Mesothelial cell of epicardium (in vitro differentiated cells): ENCODE measurements around the gene RIN2. TPM values are rescaled to one million over a fixed set of nuclear protein-coding genes. Genes with fewer than 3 reads are reported as not detected.
A peak's percentile ranks its signal among the peaks of the same experiment; 100 is the strongest.

Experiments
- DNase-seq, 2 experiments: peaks; one replicate each; pipeline ENCODE4 v3.0.0; 2021; ENCODE audit warnings: low spot score in 2 of 2; ENCODE audit not compliant: unreplicated experiment in 2 of 2
- H3K27ac Mint-ChIP-seq: 2 replicates; pipeline ENCODE4 v1.8.0; 2021; ENCODE audit warnings: mixed read lengths
- H3K27me3 Mint-ChIP-seq: 2 replicates; pipeline ENCODE4 v1.8.0; 2021; ENCODE audit warnings: low read depth, mixed read lengths
- H3K36me3 Mint-ChIP-seq: 2 replicates; pipeline ENCODE4 v1.8.0; 2021; ENCODE audit warnings: mixed read lengths
- H3K4me1 Mint-ChIP-seq: 2 replicates; pipeline ENCODE4 v1.8.0; 2021; ENCODE audit warnings: mixed read lengths
- H3K4me3 Mint-ChIP-seq: 2 replicates; pipeline ENCODE4 v1.8.0; 2021; ENCODE audit warnings: mild to moderate bottlenecking, moderate library complexity, mixed read lengths
- H3K9me3 Mint-ChIP-seq: 2 replicates; pipeline ENCODE4 v1.8.0; 2021; ENCODE audit warnings: mixed read lengths
- CTCF ChIP-seq: fragments of 200-600 bp; sonication (generic); IDR thresholded peaks from one replicate; pipeline ENCODE4 v1.5.0; 2021; ENCODE audit warnings: antibody characterized with exemption; ENCODE audit not compliant: unreplicated experiment
- total RNA-seq: library from RNA; stranded (reverse); gene quantifications from 3 replicates; pipeline ENCODE4 v1.2.1, GENCODE V29; 2021

RIN2 gene
- total RNA-seq, 1 donor from 2014 or later, result 59.4 TPM

- peak overlapping the region; percentile 95 for H3K27ac Mint-ChIP-seq
- peaks cover 9% of the 10 kb centered on the region for H3K36me3 Mint-ChIP-seq
- H3K4me1 Mint-ChIP-seq, result peaks cover 50% of the 10 kb centered on the region
- no peaks in the 10 kb centered on the region for H3K9me3 Mint-ChIP-seq
- TF ChIP-seq CTCF, result no peak
- H3K4me3 Mint-ChIP-seq, result peak overlapping the region; percentile 92
- DNase-seq, result peak in 1 of 2 experiments; percentile 62
- no peaks in the 10 kb centered on the region for H3K27me3 Mint-ChIP-seq
Observed at GRCh38 chr20:19758501-19759331, 658 bp downstream of the RIN2 start.

GRCh38 chr20:19760371-19760721 lies 2.3 kb downstream of the RIN2 start:
- Mint-ChIP-seq H3K4me3 (no peak overlapping the region), H3K4me1 (peaks cover 57% of the 10 kb centered on the region), H3K9me3 (no peaks in the 10 kb centered on the region), H3K36me3 (peaks cover 9% of the 10 kb centered on the region), H3K27ac (peak overlapping the region; percentile 70), H3K27me3 (no peaks in the 10 kb centered on the region)
- no peak for DNase-seq
- TF ChIP-seq CTCF, result no peak

GRCh38 chr20:19761326-19761725 lies 3.3 kb downstream of the RIN2 start:
- Mint-ChIP-seq H3K27ac (peak overlapping the region; percentile 58), H3K27me3 (no peaks in the 10 kb centered on the region), H3K36me3 (peaks cover 9% of the 10 kb centered on the region), H3K4me3 (no peak overlapping the region), H3K9me3 (no peaks in the 10 kb centered on the region), H3K4me1 (peaks cover 56% of the 10 kb centered on the region)
- TF ChIP-seq CTCF, result no peak
- DNase-seq, result no peak

- Mint-ChIP-seq H3K4me1 (peaks cover 56% of the 10 kb centered on the region), H3K27me3 (no peaks in the 10 kb centered on the region), H3K36me3 (peaks cover 9% of the 10 kb centered on the region), H3K27ac (peak overlapping the region; percentile 64), H3K9me3 (no peaks in the 10 kb centered on the region), H3K4me3 (no peak overlapping the region)
- TF ChIP-seq CTCF, result no peak
- DNase-seq, result no peak
Observed at GRCh38 chr20:19761841-19762240, 3.8 kb downstream of the RIN2 start.

GRCh38 chr20:19764207-19764606 lies 6.1 kb downstream of the RIN2 start:
- no peak for TF ChIP-seq CTCF
- Mint-ChIP-seq H3K4me1 (peaks cover 66% of the 10 kb centered on the region), H3K9me3 (no peaks in the 10 kb centered on the region), H3K36me3 (peaks cover 9% of the 10 kb centered on the region), H3K27me3 (no peaks in the 10 kb centered on the region), H3K27ac (peak overlapping the region; percentile 66), H3K4me3 (no peak overlapping the region)
- no peak for DNase-seq
